ENCODE results near the gene PTTG1IP.

PTTG1IP gene

DNA sequence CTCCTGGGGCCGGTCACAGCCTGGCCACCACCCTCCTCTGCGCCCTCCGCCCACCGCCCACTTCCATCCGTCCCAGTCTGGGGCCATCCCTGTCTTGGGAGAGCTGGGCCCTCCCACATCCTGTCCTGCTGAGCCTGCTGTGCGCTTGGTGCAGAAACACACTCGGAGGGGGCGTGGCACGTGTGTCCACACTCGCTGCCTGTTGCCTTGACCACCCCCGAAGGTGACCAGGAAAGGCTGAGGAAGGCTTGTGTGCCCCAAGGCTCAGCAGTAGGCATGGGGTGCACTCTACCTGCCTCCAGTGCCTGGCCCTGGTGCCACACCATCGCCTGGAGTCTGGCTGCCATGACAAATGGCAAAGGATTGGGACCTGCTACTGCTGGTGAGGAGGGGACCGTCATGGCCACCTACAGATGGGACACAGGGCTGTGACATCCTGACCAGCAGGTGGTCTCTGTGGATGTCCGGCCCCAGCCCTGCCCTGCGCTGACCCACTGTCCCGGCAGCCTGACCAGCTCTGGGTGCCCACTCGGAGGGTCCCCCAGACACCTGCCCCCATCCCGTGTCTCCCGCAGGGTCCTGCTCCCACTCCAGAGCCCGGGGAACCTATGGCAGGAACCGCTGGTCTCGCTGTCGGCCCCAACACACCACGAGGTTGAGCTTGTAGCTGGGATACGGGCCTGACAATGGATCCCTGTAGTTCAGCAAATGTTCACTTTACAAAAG is 23.2 kb upstream of the PTTG1IP start:
- DNase-seq (no peak), ATAC-seq (no peak)

DNA sequence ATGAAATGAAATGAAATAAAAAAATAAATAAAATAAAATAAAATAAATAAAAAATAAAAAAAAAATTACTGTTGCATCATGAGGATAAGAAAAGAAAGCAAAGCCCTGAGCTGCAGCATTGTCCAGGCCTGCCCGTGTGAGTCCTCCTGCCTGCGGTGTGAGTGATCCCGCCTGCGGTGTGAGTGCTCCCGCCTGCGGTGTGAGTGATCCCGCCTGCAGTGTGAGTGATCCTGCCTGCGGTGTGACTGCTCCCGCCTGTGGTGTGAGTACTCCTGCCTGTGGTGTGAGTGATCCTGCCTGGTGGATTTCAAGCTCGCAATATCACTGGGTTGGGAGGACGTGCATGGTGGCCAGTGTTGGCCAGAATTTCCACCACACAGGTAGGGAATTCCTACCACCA is 22.4 kb upstream of the PTTG1IP start:
- DNase-seq (no peak), ATAC-seq (no peak)

DNA sequence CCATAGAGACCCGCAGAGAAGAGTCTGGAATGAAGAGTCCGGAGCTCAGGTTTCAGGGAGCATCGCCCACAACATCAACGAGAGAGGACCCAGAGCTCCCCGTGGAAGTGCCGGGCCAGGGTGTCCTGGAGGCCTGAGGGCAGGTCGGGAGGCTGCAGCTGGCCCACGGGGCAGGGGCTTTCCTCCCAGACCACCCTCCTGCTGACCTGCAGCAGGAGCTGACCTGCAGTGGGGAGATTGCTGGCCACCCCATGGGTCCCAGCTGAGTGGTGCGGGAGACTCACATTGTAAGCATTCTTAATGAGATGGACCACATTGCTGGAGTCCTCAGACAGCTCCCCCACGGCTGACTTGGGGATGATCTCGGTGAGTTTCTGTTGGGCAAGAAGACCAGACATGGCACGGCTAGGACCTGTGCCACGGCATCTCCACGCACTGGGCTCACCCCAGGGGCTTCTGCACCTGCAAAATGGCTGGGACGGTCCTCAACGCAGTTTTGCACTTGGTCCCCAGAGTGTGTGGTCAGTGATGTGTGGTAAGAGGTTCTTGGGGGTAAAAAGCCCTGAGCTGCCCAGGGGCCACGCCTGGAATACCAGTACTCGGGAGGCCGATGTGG is 21.3 kb upstream of the PTTG1IP start:
- DNase-seq (no peak), ATAC-seq (no peak)

DNA sequence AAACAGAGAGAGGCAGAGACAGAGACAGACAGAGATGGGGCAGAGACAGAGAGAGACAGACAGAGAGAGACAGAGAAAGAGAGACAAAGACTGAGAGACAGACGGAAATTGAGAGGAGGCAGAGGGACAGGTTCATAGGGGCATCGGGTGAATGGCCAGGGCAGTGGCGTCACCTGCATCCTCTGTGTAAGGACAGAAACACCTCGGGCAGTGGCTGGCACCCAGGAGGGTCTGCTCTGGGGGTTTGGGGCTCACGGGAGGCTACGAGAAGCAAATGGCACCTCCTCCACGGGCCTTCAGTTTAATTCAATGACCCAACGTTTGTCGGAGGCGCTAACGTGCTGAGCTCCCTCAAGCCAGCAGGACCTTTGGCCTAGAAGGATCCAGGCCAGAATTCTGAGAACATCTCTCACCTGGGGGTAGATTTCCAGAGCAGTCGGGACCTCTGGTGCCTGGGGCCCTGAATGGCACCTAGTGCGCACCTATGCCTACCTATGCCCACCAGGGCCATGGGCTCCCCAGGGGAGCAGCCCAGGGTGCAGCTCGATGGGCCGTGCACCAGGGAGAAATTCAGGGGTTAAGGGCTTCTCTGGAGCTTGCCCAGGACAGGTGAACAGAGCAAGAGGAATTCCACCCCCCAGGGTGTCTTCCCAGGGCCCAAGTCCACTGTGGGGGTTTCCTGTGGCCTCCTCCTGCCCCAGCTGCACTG is 20.6 kb upstream of the PTTG1IP start:
- no peak for DNase-seq
- ATAC-seq = no peak

DNA sequence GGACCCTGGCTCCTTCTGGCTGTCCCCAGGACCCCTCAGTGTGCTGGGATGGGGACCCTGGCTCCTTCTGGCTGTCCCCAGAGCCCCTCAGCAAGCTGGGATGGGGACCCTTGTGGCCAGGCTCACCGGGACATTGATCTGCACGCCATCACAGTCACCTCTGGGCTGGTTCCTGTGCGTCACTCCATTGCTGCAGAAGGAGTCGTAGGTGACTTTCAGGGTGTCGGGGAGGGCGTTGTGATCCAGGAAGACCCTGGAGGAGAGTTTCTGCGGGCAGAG is 19.7 kb upstream of the PTTG1IP start:
- DNase-seq (no peak), ATAC-seq (peak; percentile 1)

DNA sequence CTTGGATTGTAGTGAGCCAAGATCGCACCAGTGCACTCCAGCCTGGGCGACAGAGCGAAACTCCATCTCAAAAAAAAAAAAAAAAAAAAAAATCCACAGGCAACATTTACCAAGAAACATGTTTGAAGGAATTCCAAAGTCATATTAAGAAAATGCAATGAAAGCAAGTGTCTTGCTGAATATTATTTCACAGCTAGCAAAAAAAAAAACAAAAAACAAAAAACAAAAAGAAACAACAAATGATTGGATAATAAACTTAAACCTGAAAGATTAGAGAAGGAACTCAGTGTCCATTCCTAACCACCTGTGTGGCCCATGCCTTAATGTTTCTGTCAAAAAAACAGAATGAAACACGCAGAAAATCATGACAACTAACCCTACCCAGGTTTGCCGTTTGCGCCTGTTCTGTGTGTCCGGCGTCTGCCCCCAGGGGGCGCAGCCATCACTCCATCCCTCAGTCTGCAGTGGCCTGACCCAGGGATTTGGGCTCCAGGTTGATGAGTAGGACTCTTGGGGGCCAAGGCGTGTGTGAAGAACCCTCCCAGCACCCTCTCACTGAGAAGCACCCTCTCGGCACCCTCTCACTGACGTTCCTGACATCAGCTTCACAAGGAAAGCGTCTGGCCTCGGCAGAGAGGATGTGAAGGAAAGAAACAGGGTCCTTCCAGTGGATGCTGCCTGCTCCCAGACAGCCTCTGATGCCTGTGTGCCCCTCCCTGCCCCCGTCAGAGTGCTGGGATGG is 19.2 kb upstream of the PTTG1IP start:
- DNase-seq = peak; percentile 84
- ATAC-seq = peak; percentile 78

DNA sequence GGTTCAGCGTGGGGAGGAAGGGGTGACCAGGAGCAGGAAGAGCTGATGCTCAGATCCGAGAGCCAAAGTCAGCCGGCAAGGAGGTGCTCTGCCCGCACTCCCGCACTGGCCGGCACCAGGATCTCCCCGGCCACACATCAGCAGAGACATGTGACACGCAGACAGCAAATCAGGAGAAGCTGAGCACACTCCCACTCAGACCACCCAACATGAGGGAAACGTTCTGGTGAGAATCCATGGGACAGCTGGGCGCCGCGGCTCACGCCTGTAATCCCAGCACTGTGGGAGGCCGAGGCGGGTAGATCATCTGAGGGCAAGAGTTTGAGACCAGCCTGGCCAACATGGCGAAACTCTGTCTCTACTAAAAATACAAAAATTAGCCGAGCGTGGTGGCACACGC is 18.6 kb upstream of the PTTG1IP start:
- DNase-seq = no peak
- ATAC-seq = no peak

DNA sequence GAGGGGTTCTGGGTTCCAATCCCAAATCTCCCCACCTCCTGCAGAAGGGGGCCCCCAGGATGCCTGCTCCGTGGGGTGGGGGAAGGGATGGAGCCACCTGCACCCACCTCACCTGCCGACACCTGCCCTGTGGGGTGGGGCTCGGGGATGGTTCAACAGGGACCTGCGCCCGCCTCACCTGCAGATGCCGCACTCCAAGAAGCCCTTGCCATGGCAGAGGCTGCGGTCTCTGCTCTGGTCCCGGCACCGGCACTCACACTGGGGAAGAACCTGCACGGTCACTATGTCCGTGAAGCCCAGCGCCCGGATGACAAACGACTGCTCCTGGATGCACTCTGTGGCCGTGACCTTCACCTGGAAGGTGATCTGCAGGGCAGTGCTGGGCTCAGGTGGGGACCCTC is 18.1 kb upstream of the PTTG1IP start:
- ATAC-seq (no peak), DNase-seq (no peak)

DNA sequence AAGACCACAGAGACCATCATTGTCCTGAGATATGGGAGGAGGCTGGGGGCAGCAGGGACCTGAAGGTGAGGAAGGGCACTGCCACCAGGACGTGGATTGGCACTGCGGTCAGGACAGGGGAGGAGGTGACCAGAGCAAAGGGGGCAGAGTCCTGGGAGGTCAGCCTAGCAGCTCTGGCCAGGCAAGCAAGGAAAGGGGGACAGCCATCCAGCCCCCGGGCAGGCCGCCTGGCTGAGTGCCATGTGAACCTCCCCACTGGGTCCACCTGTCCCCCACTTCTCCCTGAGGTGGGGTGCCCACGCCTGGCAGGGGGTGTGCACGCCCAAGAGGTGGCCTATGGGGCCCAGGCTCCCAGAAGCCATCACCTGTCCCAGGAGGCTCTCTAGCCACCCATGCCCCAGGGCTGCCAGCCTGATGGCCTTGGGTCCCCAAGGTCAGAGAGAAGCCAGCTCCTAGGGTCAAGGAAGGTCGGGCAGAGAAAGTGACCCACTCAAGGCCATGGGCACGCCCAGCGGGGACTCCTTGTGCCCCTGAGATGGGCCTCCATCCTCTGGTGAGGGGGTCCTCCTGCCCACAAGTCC is 17.6 kb upstream of the PTTG1IP start:
- DNase-seq (no peak), ATAC-seq (no peak)

DNA sequence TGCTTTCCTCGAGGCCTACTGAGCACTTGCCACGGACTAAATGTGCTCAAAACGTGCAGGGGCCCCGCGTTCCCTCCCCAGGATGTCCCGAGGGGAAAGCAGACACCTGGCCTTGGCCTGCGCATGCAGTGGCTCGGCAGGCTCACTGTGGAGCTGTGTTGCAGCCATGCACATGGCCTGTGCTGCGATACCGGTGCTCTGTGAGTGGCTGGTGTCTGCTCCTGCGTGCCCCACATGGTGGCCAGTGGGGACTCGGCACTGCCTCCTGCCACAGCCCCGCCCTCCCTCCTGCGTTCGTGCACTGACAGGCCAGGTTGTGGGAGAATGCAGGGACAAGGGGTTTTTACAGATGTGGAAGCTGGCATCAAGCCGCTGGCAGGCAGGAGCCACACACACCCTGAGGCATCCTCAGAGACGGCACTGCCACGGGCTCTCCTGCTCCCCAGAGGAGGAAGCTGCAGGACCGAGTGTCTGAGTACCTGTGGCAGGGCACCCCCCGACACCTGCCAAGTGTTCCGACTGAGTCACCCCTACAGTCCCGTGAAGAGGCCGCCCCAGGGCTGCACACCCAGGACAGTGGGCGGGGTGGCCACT is 16.9 kb upstream of the PTTG1IP start:
- DNase-seq (no peak), ATAC-seq (no peak)

DNA sequence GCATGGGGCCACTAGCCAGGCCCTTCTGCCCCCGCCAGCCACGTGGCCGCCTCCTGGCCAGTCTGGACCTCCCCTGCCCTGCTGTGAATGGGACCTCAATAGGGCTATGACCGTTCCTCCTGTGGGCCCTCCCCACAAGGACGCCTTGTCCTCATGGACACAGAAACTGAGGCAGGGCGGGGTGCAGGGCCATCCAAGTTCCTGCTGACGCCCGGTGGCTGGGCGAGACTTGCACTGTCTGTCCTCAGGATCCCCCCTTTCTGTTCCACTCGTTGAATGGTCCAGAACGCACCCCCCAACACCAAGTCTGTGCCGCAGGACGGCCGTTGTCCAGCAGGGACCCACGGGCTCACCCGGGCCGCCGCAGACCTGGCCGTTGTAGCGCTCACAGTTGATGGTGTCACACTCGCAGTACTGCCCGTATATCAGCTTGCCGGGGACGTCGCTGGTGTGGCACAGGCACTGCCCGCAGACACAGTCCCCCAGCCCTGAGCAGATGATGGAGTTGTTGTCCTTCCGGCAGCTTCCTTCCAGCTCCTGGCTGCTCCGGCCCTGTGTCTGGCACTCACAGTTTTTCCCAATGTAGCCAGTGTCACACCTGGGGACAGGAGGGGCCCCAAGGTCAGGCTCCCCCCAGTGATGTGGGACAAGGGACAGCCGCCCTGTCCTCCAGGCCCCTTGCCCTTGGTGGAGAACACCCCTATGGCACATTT is 16.3 kb upstream of the PTTG1IP start:
- DNase-seq (no peak), ATAC-seq (no peak)

DNA sequence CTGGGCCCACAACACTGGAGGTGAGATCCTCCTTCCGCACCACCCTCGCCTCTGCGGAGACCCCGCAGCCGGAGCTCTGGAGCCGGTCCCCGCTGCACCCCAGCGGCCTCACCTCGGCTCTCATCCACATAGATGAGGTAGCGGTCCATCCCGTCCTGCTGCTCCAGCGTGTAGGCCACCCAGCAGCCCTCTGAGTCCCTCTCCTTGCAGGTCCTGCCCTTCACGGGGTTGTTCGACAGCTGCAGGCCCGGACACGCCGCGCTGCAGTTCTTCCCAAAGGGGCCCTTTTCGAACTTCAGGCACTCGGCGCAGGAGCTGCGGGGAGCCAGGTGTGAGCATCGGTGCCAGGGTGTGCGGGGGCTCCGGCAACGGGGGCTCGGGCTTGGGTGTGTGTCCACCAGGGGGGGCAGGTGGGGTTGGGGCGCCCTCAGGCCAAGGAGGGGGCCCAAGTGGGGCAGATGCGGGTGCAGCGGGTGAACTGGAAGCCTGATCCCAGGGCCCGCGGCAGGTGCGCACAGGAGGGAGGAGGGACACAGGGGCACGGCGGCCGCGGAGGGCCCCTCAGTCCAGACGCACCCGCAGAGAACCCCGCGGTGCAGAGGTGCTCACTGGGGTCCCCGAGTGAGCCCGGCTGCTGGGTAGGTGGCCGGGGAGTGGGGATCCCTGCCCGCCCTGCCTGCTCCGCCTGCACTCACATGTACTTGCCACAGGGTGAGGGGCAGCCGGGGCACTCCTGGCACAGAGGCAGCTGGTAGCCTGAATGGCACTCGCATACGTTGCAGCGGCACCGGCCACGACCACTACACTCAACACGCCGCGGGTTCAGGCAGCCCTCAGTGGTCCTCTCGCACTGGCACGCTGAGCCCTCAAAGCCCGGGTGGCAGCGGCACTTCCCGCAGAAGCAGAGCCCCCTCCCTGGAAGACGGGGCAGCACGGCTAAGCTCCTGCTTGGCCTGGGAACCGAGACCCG is 15.4 kb upstream of the PTTG1IP start:
- DNase-seq (no peak), ATAC-seq (no peak)

DNA sequence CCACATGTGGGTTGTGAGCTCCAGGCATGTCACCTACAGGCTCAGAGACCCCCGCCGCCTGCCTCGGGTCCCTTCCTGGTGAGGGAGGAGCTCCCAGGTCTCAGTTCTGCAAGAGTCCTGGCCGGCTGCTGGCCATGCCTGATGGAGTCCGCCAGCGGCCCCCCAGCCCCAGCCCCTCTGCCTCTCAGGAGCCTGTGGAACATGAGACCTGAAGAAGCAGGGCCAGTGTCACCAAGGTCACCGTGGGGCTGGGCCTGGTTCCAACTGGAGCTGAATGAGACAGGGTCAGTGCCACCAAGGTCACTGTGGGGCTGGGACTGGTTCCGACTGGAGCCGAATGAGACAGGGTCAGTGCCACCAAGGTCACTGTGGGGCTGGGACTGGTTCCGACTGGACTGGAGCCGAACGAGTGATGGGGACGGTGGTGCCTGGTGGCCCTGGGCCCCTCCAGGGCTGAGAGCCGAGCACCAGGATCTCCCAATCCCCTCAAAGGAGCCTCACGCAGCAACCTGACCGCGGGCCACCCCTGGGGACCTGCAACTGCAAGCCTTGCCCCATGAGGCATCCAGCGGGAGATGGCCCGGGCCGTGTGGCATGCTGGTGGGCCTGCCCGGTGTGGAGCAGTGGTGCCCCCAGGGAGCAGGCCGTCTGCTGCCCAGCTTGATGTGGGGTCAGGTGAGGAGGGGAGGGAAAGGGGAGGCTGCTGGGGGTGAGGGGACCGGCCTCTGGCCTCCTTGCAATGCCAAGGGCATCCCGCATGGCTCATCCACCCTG is 14.5 kb upstream of the PTTG1IP start:
- ATAC-seq (no peak), DNase-seq (no peak)

DNA sequence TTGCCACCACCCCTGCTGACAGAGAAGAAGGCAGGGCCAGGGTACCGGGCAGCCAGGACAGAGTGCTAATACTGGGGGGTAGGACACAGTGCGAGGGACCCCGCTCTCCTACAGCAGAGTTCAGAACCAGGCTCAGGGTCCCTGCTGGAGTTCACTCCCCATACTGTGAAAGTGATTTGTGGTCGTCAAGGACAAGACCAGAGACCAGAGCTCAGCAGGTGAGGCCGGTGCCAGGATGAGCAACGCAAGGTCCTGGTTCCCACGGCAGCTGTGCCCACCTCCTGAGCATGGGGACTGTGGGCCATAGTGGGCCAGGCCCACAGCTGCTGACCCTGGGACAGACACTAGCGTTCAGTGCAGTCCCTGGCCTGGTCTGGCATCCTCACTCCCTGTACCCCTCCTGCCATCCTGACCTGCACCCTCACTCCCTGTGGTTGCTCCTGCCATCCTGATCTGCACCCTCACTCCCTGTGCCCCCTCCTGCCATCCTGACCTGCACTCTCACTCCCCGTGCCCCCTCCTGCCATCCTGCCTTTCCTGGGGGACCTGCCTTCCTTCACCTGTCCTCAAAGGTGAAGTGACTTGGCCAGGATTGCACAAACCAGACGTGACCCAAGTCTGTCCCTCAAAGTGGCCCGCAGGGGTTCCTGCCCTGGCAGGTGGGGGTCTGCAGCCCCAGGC is 13.8 kb upstream of the PTTG1IP start:
- DNase-seq (no peak), ATAC-seq (no peak)

DNA sequence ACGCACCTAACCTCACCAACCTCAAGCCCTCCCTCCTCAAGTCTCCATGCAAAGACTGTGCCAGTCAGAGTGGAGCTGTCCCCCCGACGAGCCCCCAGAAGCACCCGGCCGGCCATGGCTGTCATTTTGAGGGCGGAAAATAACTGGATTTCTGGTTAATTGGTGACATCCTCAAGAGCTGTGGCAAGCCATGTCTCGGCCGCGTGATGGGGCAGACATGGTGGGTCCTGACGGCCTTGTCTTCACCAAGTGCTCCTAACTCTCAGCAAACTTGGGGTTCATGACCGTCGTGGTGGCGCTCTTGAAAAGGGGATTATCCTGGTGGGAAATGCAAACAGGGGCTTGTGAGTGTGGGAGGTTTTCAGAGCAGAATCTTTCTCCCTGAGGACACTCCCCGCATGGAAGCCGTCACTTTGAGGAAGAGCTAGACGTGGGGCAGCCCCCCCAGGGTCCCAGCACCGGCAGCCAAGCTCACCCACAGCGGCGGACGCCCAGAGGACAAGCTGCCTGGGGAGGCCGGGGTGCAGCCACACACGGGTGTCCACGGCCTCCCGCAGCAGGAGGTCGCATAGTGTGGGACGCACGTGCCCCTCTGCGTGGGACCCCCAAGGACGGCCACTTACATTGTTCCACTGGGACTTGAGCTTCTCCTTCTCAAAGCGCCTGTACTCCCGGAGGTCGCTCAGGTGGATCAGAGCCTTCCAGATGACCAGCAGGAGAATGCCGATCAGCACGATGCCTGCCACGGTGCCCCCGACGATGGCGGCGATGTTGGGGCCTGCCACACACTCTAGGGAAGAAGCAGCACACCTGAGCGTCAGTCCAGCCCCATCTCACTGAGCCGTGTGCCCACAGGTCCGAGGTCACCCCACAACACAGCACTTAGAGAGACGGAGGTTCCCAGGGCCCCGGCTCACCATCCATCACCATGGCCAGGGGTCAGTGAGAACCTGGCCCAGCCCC is 12.9 kb upstream of the PTTG1IP start:
- DNase-seq (no peak), ATAC-seq (no peak)

DNA sequence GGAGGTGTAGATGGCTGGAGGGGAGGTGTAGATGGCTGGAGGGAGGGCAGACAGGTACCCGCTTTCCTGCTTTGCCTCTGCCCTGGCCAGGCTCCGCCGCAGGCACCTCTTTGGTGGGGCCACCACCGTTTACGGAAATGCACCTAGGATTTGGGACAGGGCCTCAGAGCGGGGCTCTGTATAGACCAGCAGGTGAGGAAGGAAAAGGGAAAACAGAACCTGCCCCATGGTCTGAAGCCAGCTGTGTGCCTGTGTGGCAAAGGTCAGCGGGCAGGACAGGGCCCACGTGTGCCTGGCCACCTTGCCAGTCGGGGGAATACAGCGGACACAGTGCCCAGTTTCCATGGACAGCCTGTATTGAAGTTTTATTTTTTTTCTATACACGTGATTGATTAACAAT is 12.1 kb upstream of the PTTG1IP start:
- ATAC-seq = no peak

DNA sequence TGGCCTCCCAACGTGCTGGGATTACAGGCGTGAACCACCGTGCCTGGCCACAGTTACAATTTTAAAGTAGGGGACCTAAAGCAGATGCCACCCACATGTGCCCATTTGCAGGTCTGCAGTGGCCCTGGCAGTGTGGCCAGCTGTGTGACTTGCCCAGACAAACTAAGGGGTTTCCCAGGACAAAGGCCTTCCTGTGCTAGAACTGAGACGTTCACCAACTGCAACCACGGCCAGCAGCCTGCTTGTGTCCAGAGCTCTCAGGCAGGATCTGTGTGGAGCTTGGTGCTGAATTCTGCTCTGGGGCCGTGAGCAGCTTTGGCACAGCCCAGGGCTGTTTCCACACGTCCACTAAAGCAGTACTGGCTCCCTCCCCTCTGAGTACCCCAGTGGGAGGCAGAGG is 10.6 kb upstream of the PTTG1IP start:
- no peak for ATAC-seq
- DNase-seq = no peak

More for the DNA sequence above, 12.1 kb upstream of the PTTG1IP start:
- no peak for DNase-seq

DNA sequence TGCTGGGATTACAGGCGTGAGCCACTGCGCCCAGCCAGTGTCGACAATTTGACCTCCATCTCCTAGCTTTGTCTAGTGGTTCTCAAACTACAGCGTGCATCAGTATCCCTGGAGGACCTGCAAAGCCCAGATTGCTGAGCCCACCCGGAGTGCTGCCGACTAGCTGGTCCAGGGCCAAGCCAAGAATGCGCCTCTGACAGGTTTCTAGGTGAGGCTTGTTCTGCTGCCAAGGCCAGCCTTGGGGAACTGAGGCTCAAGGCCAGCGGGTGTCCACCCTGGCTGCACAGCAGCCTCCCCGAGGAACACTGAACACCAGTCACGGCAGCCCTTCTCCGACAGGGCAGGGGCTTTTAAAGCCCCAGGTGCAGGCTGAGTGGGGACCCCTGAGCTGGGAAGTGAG is 9.8 kb upstream of the PTTG1IP start:
- ATAC-seq (no peak), DNase-seq (no peak)
